GM21737 (cell line): ENCODE measurements around the gene TMEM94.
"Not testable (repeated sequence)": the region's sequence is repeated elsewhere in the genome, so short reads cannot be mapped to it uniquely, and the experiment has no call there.

Experiments
- ATAC-seq: cut with Tn5 transposase; IDR thresholded peaks from one replicate; pipeline ENCODE4 v1.9.1; 2021; ENCODE audit warnings: mild to moderate bottlenecking, moderate library complexity; ENCODE audit not compliant: unreplicated experiment

The TMEM94 gene

GRCh38 chr17:75476271-75476671 lies 19.8 kb downstream of the TMEM94 start:
- no peak for ATAC-seq

GRCh38 chr17:75476752-75477489 lies 20.5 kb downstream of the TMEM94 start:
- ATAC-seq = no peak

GRCh38 chr17:75477490-75477862 lies 21.0 kb downstream of the TMEM94 start:
- not testable (repeated sequence) for ATAC-seq

- ATAC-seq = no peak
Observed at GRCh38 chr17:75478508-75478907, 22.1 kb downstream of the TMEM94 start.

GRCh38 chr17:75480281-75480680 lies 23.8 kb downstream of the TMEM94 start:
- no peak for ATAC-seq

GRCh38 chr17:75481194-75482068 lies 25.0 kb downstream of the TMEM94 start:
- no peak for ATAC-seq

GRCh38 chr17:75482098-75482942 lies 25.9 kb downstream of the TMEM94 start:
- ATAC-seq = no peak

- ATAC-seq = no peak
Observed at GRCh38 chr17:75485688-75486087, 29.3 kb downstream of the TMEM94 start.

GRCh38 chr17:75486151-75486550 lies 29.7 kb downstream of the TMEM94 start:
- no peak for ATAC-seq

GRCh38 chr17:75486951-75487350 lies 30.5 kb downstream of the TMEM94 start:
- ATAC-seq = no peak

GRCh38 chr17:75487351-75488070 lies 31.1 kb downstream of the TMEM94 start:
- ATAC-seq = no peak

GRCh38 chr17:75488693-75489510 lies 32.5 kb downstream of the TMEM94 start:
- no peak for ATAC-seq

GRCh38 chr17:75489511-75489955 lies 33.1 kb downstream of the TMEM94 start:
- no peak for ATAC-seq

GRCh38 chr17:75490173-75490743 lies 33.8 kb downstream of the TMEM94 start:
- ATAC-seq = no peak

GRCh38 chr17:75490953-75491649 lies 34.7 kb downstream of the TMEM94 start:
- no peak for ATAC-seq

- no peak for ATAC-seq
Observed at GRCh38 chr17:75491680-75492079, 35.2 kb downstream of the TMEM94 start.

- ATAC-seq = no peak
Observed at GRCh38 chr17:75492555-75493168, 36.2 kb downstream of the TMEM94 start.

GRCh38 chr17:75493476-75494129 lies 37.2 kb downstream of the TMEM94 start:
- no peak for ATAC-seq
